Endothelial cell of umbilical vein (primary cell): ENCODE results near the gene CROCC.

Experiments used
- CTCF ChIP-seq, 2 donors: IDR thresholded peaks; 1 replicate in 1 of 2; 2 replicates in 1 of 2; pipeline ENCODE4 v1.5.1; 2011; ENCODE audit warnings: low read length in 2 of 2, mild to moderate bottlenecking in 2 of 2, moderate library complexity in 2 of 2, control low read depth in 1 of 2, inconsistent platforms in 1 of 2, low read depth in 1 of 2; ENCODE audit not compliant: insufficient read depth in 1 of 2; ENCODE audit errors: extremely low read depth in 1 of 2
- EZH2 ChIP-seq: IDR thresholded peaks from 2 replicates; pipeline ENCODE4 v1.6.1; 2012; ENCODE audit warnings: borderline replicate concordance, low read depth, mild to moderate bottlenecking, moderate library complexity, low read length, inconsistent platforms; ENCODE audit not compliant: severe bottlenecking
- MAX ChIP-seq: IDR thresholded peaks from 2 replicates; pipeline ENCODE4 v1.6.1; 2011; ENCODE audit not compliant: insufficient read depth, insufficient read length
- POLR2A ChIP-seq: IDR thresholded peaks from 2 replicates; pipeline ENCODE4 v1.6.1; 2012; ENCODE audit warnings: low read depth, mild to moderate bottlenecking, control low read depth, low read length
- POLR2AphosphoS5 ChIP-seq: IDR thresholded peaks from 2 replicates; pipeline ENCODE4 v1.6.1; 2012; ENCODE audit warnings: low read depth, mild to moderate bottlenecking, control low read depth, low read length, moderate library complexity; ENCODE audit not compliant: insufficient read depth

GRCh38 chr1:17012775-17013490, 91.2 kb downstream of the CROCC start:
- TF ChIP-seq EZH2, result no peak
- TF ChIP-seq CTCF (IDR thresholded peaks at IDR 0.05; ENCODE audit: extremely low read depth in 1 of 2, insufficient read depth in 1 of 2, low read depth in 1 of 2, low read length in 2 of 2), result no peak
- no peak for TF ChIP-seq MAX
- TF ChIP-seq POLR2AphosphoS5, result no peak
- TF ChIP-seq POLR2A, result no peak
